SK-N-SH (cell line): ENCODE results near the gene DCAF10. TPM values are rescaled to one million over a fixed set of nuclear protein-coding genes. Genes with fewer than 3 reads are reported as not detected.

Source experiments
- CTCF ChIA-PET: fragments of 300-600, 350-600 bp; formaldehyde crosslinking; extraction: SDS; loops from one replicate; lab custom pipeline; 2021; lab: Yijun Ruan, JAX
- POLR2A ChIA-PET: fragments of 350-600 bp; sonication (Branson Sonifier 250); formaldehyde crosslinking; extraction: SDS; loops from one replicate; lab custom pipeline; 2020; ENCODE audit warnings: antibody characterized with exemption, inconsistent platforms; lab: Yijun Ruan, JAX
- DNase-seq: peaks from one replicate; pipeline ENCODE4 v3.0.0; 2012
- H2AFZ ChIP-seq: fragments of 200-600 bp; sonication (generic); 2 replicates; pipeline ENCODE4 v1.8.1; 2016; ENCODE audit warnings: antibody characterized with exemption, mild to moderate bottlenecking, low read depth
- H3F3A ChIP-seq: fragments of 200-600 bp; sonication (generic); replicated peaks from 2 replicates; pipeline ENCODE3; 2016; ENCODE audit warnings: antibody characterized with exemption, mild to moderate bottlenecking; ENCODE audit not compliant: insufficient read depth
- H3K27ac ChIP-seq, 2 experiments: fragments of 200-500 bp in 1 of 2; fragments of 200-600 bp in 1 of 2; sonication (Bioruptor generic) in 1 of 2; sonication (generic), shearing (Covaris generic) in 1 of 2; 2 replicates each; pipeline versions ENCODE4 v1.5.1 to v1.6.1; 2014 to 2016; ENCODE audit warnings: low read depth in 2 of 2, inconsistent platforms in 1 of 2, low read length in 1 of 2, mild to moderate bottlenecking in 1 of 2, mixed read lengths in 1 of 2
- H3K27me3 ChIP-seq: fragments of 200-600 bp; sonication (generic), shearing (Covaris generic); 2 replicates; pipeline ENCODE4 v1.6.1; 2016; ENCODE audit warnings: mixed run types; ENCODE audit not compliant: insufficient read depth
- H3K36me3 ChIP-seq, 2 experiments: fragments of 200-500 bp in 1 of 2; fragments of 200-600 bp in 1 of 2; sonication (Bioruptor generic) in 1 of 2; sonication (generic) in 1 of 2; replicated peaks in 1 of 2; 2 replicates each; pipeline versions ENCODE3 to v1.5.1; 2014 to 2016; ENCODE audit warnings: low read length in 1 of 2, mild to moderate bottlenecking in 1 of 2; ENCODE audit not compliant: insufficient read depth in 2 of 2, control insufficient read depth in 1 of 2
- H3K4me1 ChIP-seq, 2 experiments: fragments of 200-500 bp in 1 of 2; fragments of 200-600 bp in 1 of 2; sonication (Bioruptor generic) in 1 of 2; sonication (generic), shearing (Covaris generic) in 1 of 2; 2 replicates each; pipeline versions ENCODE4 v1.5.1 to v1.6.1; 2014 to 2016; ENCODE audit warnings: low read depth in 1 of 2, low read length in 1 of 2, mixed run types in 1 of 2; ENCODE audit not compliant: insufficient read depth in 2 of 2, control insufficient read depth in 1 of 2
- H3K4me2 ChIP-seq: fragments of 200-600 bp; sonication (generic), shearing (Covaris generic); 2 replicates; pipeline ENCODE4 v1.6.1; 2017; ENCODE audit warnings: mixed run types
- H3K4me3 ChIP-seq, 2 experiments: fragments of 200-500 bp in 1 of 2; fragments of 200-600 bp in 1 of 2; sonication (Bioruptor generic) in 1 of 2; sonication (generic), shearing (Covaris generic) in 1 of 2; 2 replicates each; pipeline versions ENCODE4 v1.5.1 to v1.8.1; 2014 to 2016; ENCODE audit warnings: low read depth in 2 of 2, inconsistent platforms in 1 of 2, low read length in 1 of 2, mild to moderate bottlenecking in 1 of 2, mixed read lengths in 1 of 2, moderate library complexity in 1 of 2
- H3K79me2 ChIP-seq: fragments of 200-600 bp; sonication (generic); 2 replicates; pipeline ENCODE4 v1.8.1; 2017; ENCODE audit warnings: mild to moderate bottlenecking; ENCODE audit not compliant: insufficient read depth
- H3K9ac ChIP-seq: fragments of 200-600 bp; sonication (generic); 2 replicates; pipeline ENCODE4 v1.6.1; 2017; ENCODE audit warnings: mixed run types
- H3K9me2 ChIP-seq: fragments of 200-600 bp; sonication (generic); 2 replicates; pipeline ENCODE4 v1.6.1; 2017; ENCODE audit warnings: mixed run types
- H3K9me3 ChIP-seq: fragments of 200-600 bp; sonication (generic); 2 replicates; pipeline ENCODE4 v1.6.1; 2017; ENCODE audit warnings: mixed run types, mild to moderate bottlenecking, moderate library complexity
- H4K20me1 ChIP-seq: fragments of 200-600 bp; sonication (generic); 2 replicates; pipeline ENCODE4 v1.6.1; 2017; ENCODE audit warnings: mild to moderate bottlenecking, mixed run types; ENCODE audit not compliant: insufficient read depth
- CHD2 ChIP-seq: fragments of 150-350 bp; IDR thresholded peaks from 2 replicates; pipeline ENCODE4 v1.6.1; 2018; ENCODE audit warnings: low read length; ENCODE audit not compliant: partially characterized antibody
- ELF1 ChIP-seq: IDR thresholded peaks from 2 replicates; pipeline ENCODE4 v1.4.0; 2012
- EP300 ChIP-seq, 2 experiments: IDR thresholded peaks; 2 replicates each; pipeline versions ENCODE4 v1.4.0 to v1.6.1; 2012; ENCODE audit warnings: borderline replicate concordance in 1 of 2, low read depth in 1 of 2, low read length in 1 of 2
- EZH2phosphoT487 ChIP-seq: fragments of 200-600 bp; sonication (generic); IDR thresholded peaks from 2 replicates; pipeline ENCODE4 v1.6.1; 2017; ENCODE audit warnings: low read depth, mixed run types, mild to moderate bottlenecking, antibody characterized with exemption, moderate library complexity, borderline replicate concordance
- FOXJ3 ChIP-seq: sonication (generic); formaldehyde crosslinking; IDR thresholded peaks from 2 replicates; pipeline ENCODE4 v1.5.1; 2020; ENCODE audit warnings: mild to moderate bottlenecking, missing genetic modification reagents
- NRF1 ChIP-seq: IDR thresholded peaks from 2 replicates; pipeline ENCODE4 v1.6.1; 2012; ENCODE audit warnings: low read depth, mild to moderate bottlenecking, low read length
- RAD21 ChIP-seq: IDR thresholded peaks from 2 replicates; pipeline ENCODE4 v1.6.1; 2012; ENCODE audit warnings: mild to moderate bottlenecking, low read length
- RCOR1 ChIP-seq: fragments of 150-350 bp; IDR thresholded peaks from 2 replicates; pipeline ENCODE4 v1.6.1; 2017; ENCODE audit warnings: antibody characterized with exemption, low read length
- SMC3 ChIP-seq: IDR thresholded peaks from 2 replicates; pipeline ENCODE4 v1.6.1; 2012; ENCODE audit warnings: low read depth, low read length, improper control_type of control experiment
- TCF12 ChIP-seq: IDR thresholded peaks from 2 replicates; pipeline ENCODE4 v1.4.0; 2012
- TEAD4 ChIP-seq: IDR thresholded peaks from 2 replicates; pipeline ENCODE4 v1.4.0; 2012; ENCODE audit warnings: mild to moderate bottlenecking, borderline replicate concordance; ENCODE audit not compliant: insufficient read depth
- YY1 ChIP-seq: IDR thresholded peaks from 2 replicates; pipeline ENCODE4 v1.4.0; 2012; ENCODE audit warnings: low read depth, mild to moderate bottlenecking
- WGBS: methylation state at CpG from one replicate; pipeline ENCODE4 v1.1.6; 2017; ENCODE audit warnings: low lambda C conversion rate; 5-methylcytosine and 5-hydroxymethylcytosine counted together
- polyA plus RNA-seq, 3 experiments: library from polyadenylated mRNA; depleted of rRNA; stranded (reverse); fragments of >200 nt; gene quantifications; 2 replicates each; pipeline ENCODE4 v1.2.3, GENCODE V29; 2012
- TF ChIP-seq, protein P1 (sequence below): fragments of 200-600 bp; sonication (generic); IDR thresholded peaks from 2 replicates; pipeline ENCODE4 v1.6.1; 2017; ENCODE audit warnings: antibody characterized with exemption, mild to moderate bottlenecking, moderate library complexity
- TF ChIP-seq, protein P2 (sequence below): IDR thresholded peaks from 2 replicates; pipeline ENCODE4 v1.4.0; 2012; ENCODE audit warnings: low read depth, borderline replicate concordance
- TF ChIP-seq, protein P3 (sequence below): IDR thresholded peaks from 2 replicates; pipeline ENCODE4 v1.6.1; 2012; ENCODE audit warnings: mild to moderate bottlenecking, low read depth, low read length, moderate library complexity
- TF ChIP-seq, protein P4 (sequence below): IDR thresholded peaks from 2 replicates; pipeline ENCODE4; 2012
- TF ChIP-seq, protein P5 (sequence below): fragments of 150-350 bp; IDR thresholded peaks from 2 replicates; pipeline ENCODE4 v1.6.1; 2016; ENCODE audit warnings: mild to moderate bottlenecking, low read depth, low read length

DCAF10 gene
- polyA plus RNA-seq, 1 of the 3 experiments (the other 2 are of a cell fraction) = 11.8 TPM

DNA sequence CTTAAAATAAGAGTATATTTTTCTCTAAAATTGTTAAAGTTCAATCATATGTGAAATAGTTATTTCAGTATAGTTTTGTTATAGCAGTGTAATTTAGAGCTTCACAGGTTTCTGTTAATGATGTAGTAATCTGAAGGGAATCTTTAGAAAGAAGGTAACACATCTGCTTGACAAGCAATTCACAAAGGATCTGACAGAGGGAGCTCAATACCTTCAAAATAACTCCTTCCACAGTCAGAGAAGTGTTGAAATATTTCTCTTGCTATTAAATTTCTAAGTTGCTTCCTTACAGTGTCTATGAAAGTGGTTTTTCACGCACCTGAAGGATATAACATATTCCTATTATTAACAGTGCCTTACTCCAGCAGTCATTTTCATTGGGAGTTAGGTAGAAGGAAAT lies 58.4 kb downstream of the DCAF10 start:
- H3K4me3 ChIP-seq = no peak overlapping the region
- H3K79me2 ChIP-seq = no peaks in the 10 kb centered on the region
- H3K9ac ChIP-seq = no peak overlapping the region
- WGBS = 97% methylated on average over 1 of the region's 1 CpG
- TF ChIP-seq FOXJ3 (no peak), TCF12 (no peak), RAD21 (peak; percentile 9; the same call in 1 of the 2 replicates)
- TF ChIP-seq, protein P1, sequence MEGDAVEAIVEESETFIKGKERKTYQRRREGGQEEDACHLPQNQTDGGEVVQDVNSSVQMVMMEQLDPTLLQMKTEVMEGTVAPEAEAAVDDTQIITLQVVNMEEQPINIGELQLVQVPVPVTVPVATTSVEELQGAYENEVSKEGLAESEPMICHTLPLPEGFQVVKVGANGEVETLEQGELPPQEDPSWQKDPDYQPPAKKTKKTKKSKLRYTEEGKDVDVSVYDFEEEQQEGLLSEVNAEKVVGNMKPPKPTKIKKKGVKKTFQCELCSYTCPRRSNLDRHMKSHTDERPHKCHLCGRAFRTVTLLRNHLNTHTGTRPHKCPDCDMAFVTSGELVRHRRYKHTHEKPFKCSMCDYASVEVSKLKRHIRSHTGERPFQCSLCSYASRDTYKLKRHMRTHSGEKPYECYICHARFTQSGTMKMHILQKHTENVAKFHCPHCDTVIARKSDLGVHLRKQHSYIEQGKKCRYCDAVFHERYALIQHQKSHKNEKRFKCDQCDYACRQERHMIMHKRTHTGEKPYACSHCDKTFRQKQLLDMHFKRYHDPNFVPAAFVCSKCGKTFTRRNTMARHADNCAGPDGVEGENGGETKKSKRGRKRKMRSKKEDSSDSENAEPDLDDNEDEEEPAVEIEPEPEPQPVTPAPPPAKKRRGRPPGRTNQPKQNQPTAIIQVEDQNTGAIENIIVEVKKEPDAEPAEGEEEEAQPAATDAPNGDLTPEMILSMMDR = peak; percentile 30; the same call in 1 of the 2 replicates
- TF ChIP-seq, protein P2, sequence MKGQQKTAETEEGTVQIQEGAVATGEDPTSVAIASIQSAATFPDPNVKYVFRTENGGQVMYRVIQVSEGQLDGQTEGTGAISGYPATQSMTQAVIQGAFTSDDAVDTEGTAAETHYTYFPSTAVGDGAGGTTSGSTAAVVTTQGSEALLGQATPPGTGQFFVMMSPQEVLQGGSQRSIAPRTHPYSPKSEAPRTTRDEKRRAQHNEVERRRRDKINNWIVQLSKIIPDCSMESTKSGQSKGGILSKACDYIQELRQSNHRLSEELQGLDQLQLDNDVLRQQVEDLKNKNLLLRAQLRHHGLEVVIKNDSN = no peak
- TF ChIP-seq, protein P3, sequence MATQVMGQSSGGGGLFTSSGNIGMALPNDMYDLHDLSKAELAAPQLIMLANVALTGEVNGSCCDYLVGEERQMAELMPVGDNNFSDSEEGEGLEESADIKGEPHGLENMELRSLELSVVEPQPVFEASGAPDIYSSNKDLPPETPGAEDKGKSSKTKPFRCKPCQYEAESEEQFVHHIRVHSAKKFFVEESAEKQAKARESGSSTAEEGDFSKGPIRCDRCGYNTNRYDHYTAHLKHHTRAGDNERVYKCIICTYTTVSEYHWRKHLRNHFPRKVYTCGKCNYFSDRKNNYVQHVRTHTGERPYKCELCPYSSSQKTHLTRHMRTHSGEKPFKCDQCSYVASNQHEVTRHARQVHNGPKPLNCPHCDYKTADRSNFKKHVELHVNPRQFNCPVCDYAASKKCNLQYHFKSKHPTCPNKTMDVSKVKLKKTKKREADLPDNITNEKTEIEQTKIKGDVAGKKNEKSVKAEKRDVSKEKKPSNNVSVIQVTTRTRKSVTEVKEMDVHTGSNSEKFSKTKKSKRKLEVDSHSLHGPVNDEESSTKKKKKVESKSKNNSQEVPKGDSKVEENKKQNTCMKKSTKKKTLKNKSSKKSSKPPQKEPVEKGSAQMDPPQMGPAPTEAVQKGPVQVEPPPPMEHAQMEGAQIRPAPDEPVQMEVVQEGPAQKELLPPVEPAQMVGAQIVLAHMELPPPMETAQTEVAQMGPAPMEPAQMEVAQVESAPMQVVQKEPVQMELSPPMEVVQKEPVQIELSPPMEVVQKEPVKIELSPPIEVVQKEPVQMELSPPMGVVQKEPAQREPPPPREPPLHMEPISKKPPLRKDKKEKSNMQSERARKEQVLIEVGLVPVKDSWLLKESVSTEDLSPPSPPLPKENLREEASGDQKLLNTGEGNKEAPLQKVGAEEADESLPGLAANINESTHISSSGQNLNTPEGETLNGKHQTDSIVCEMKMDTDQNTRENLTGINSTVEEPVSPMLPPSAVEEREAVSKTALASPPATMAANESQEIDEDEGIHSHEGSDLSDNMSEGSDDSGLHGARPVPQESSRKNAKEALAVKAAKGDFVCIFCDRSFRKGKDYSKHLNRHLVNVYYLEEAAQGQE = no peak
- H3K36me3 ChIP-seq = peaks cover 50 to 66% of the 10 kb centered on the region in 2 experiments
- ChIA-PET POLR2A (interaction anchor here (0.6 kb wide), 1 partner anchor 566 kb away, joined by 3 read pairs; no protein-coding TSS in a partner anchor), CTCF (interaction anchor here (1.0 to 1.4 kb wide), 3 partner anchors 9 to 378 kb away, joined by 3 read pairs; no protein-coding TSS in a partner anchor)
- DNase-seq = no peak
- no peak overlapping the region for H2AFZ ChIP-seq
- no peaks in the 10 kb centered on the region for H3F3A ChIP-seq
- H3K4me1 ChIP-seq = no peaks in the 10 kb centered on the region; a peak in 1 of 4 replicates
- H4K20me1 ChIP-seq = no peaks in the 10 kb centered on the region
- H3K27me3 ChIP-seq = no peaks in the 10 kb centered on the region
- no peak overlapping the region for H3K4me2 ChIP-seq
- H3K9me3 ChIP-seq = no peaks in the 10 kb centered on the region
- no peak overlapping the region for H3K27ac ChIP-seq
- H3K9me2 ChIP-seq = no peaks in the 10 kb centered on the region

DNA sequence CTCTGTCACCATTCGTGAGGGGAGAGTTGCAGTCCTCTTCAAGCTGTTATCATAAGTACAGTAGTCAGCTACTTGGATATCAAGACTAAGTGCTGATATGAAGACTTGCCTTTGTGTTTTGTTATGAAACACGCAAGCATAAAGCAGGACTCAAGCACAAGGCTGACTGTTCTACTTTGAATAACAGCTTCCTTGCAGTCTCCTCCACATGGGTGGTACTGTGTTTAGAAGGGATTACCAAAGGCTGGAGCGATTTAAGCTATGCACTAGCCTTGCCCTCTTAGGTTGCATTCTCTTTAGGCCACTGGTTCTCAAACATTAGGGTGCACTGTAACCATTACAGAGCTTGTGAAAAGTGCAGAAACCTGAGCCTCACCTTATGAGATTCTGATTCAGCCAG lies 61.9 kb downstream of the DCAF10 start:
- Histone ChIP-seq H3K79me2 (no peaks in the 10 kb centered on the region), H3K9me2 (no peaks in the 10 kb centered on the region), H3K4me3 (no peak overlapping the region), H3K27me3 (no peaks in the 10 kb centered on the region), H3K9ac (no peak overlapping the region), H3K9me3 (no peaks in the 10 kb centered on the region), H4K20me1 (no peaks in the 10 kb centered on the region), H3K4me2 (no peak overlapping the region), H3F3A (peaks cover 4% of the 10 kb centered on the region), H2AFZ (no peak overlapping the region), H3K4me1 (no peaks in the 10 kb centered on the region), H3K36me3 (peaks cover 53 to 74% of the 10 kb centered on the region in 2 experiments), H3K27ac (no peak overlapping the region)
- whole genome bisulfite sequencing = 88% methylated on average over 3 of the region's 3 CpGs
- DNase-seq = no peak
- CTCF ChIA-PET = no interaction called here
- POLR2A ChIA-PET = no interaction called here
- no peak for TF ChIP-seq CHD2
- TF ChIP-seq YY1 = no peak
- no peak for TF ChIP-seq EP300 (IDR thresholded peaks at IDR 0.05; ENCODE audit: borderline replicate concordance in 1 of 2, low read depth in 1 of 2, low read length in 1 of 2)
- TF ChIP-seq, protein P4, sequence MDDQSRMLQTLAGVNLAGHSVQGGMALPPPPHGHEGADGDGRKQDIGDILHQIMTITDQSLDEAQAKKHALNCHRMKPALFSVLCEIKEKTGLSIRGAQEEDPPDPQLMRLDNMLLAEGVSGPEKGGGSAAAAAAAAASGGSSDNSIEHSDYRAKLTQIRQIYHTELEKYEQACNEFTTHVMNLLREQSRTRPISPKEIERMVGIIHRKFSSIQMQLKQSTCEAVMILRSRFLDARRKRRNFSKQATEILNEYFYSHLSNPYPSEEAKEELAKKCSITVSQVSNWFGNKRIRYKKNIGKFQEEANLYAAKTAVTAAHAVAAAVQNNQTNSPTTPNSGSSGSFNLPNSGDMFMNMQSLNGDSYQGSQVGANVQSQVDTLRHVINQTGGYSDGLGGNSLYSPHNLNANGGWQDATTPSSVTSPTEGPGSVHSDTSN = no peak
- no peak for TF ChIP-seq TCF12
- TF ChIP-seq RCOR1 = no peak
- TF ChIP-seq ELF1 = no peak
- TF ChIP-seq SMC3 = no peak
- TF ChIP-seq EZH2phosphoT487 = no peak
- no peak for TF ChIP-seq TEAD4
- no peak for TF ChIP-seq NRF1
- TF ChIP-seq, protein P5, sequence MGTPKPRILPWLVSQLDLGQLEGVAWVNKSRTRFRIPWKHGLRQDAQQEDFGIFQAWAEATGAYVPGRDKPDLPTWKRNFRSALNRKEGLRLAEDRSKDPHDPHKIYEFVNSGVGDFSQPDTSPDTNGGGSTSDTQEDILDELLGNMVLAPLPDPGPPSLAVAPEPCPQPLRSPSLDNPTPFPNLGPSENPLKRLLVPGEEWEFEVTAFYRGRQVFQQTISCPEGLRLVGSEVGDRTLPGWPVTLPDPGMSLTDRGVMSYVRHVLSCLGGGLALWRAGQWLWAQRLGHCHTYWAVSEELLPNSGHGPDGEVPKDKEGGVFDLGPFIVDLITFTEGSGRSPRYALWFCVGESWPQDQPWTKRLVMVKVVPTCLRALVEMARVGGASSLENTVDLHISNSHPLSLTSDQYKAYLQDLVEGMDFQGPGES = no peak
- TF ChIP-seq, protein P1 = no peak
